GM19463 (cell line): ENCODE data around the gene PCDHGC5.
A peak's percentile ranks its signal among the peaks of the same experiment; 100 is the strongest.

Experiments used
- ATAC-seq: cut with Tn5 transposase; IDR thresholded peaks from one replicate; pipeline ENCODE4 v1.9.1; 2021; ENCODE audit warnings: mild to moderate bottlenecking, moderate library complexity; ENCODE audit not compliant: unreplicated experiment

The PCDHGC5 gene

DNA sequence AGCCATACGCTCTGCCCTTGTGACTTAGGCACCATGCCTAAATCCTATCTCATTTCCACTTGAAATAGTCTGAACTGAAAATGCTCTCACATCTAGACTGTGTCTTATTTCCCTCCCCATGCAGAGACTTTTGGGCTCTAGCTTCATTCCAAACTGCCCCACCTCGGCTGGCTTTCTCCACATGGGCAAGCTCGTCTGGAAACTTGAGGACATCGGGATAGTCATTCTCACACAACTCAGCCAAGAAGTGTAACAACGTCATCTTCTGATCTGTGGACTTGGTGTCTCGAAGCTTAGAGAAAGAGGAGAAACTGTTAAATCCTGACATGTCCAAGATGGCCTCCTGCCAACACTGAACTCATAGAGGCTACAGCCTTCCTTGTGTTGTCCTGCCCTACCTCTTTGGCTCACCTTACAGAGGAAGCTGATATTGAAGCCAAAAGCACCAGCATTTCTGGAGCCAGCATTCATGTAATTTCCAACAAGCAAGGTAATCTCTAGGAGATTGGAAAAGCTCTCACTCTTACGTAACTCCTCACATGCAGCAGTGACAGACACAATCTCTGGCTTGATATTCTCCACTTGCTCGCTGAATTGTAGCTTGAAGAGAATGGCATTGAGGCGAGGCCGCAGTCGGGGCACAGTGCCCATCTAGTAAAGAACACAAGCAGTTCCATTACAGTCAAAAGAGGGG is 39.6 kb downstream of the PCDHGC5 start:
- ATAC-seq: no peak

GRCh38 chr5:141529002-141529401 is 40.1 kb downstream of the PCDHGC5 start:
- peak; percentile 58 for ATAC-seq

DNA sequence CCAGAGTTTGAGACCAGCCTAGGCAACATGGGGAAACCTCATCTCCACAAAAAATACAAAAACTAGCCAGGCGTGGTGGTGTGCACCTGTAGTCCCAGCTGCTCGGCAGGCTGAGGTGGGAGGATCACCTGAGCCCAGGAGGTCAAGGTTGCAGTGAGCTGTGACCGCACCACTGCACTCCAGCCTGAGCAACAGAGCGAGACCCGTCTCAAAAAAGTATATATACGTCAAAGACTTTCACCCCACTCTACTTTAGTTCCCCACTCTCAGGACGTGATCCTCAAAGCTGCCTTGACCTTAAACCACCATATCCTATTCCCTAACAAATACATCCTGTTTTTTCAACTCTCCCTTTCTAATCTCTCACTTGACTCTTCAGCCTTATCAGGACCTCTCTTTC is 41.0 kb downstream of the PCDHGC5 start:
- ATAC-seq: peak; percentile 27

- no peak for ATAC-seq
Observed at GRCh38 chr5:141532726-141533125, 43.8 kb downstream of the PCDHGC5 start.

DNA sequence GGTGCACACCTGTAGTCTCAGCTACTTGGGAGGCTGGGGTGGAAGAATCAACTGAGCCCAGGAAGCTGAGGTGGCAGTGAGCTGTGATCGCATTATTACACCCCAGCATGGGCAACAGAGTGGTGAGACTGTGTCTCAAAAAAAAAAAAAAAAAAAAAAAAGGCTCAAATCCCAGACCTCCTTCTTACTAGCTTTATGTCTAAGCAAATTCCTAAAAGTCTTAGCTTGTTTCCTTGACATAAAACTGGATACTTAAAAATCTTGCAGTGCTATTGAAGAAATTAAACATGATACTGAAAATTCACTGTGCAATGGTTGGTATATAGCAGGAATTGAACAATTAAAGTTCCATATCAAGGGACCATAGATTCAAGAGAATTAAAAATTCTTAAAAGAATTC is 45.0 kb downstream of the PCDHGC5 start:
- no peak for ATAC-seq

DNA sequence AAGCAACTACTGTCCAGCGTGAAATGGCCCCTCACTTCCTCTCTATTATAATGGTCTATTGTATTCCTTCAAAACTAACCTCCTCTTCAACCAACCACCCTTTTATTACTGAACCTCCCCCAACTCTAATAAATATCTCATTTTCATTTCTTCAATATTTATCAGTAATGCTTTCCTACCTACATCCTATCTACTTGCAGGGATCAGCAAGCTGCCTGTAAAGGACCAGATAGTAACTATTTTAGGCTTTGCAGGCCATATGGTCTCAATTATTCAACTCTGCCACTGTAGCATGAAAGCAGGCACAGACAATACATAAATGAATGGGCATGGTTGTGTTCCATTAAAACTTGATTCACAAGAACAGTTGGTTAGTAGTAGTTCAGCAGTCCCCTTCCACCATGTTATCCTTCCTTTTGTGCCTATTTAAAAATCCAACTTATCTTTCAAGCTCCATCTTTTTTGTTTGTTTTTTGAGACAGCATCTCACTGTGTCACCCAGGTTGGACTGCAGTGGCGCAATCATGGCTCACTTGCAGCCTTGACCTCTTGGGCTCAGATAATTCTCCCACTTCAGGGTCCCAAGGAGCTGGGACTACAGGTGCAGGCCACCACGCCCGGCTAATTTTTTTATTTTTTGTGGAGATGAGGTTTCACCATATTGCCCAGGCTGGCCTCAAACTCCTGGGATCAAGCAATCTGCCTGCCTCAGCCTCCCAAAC is 45.8 kb downstream of the PCDHGC5 start:
- no peak for ATAC-seq
